HL-60 (cell line): ENCODE data around the gene BNIP5.
A peak's percentile ranks its signal among the peaks of the same experiment; 100 is the strongest.

Source experiments
- DNase-seq, 2 experiments: peaks; one replicate each; pipeline ENCODE4 v3.0.0-alpha.2; 2010 to 2020; ENCODE audit warnings: low read depth in 1 of 2, low spot score in 1 of 2
- H3K27ac ChIP-seq: fragments of 250-450 bp; sonication (Bioruptor Pico); replicated peaks from 2 replicates; pipeline ENCODE4 v1.5.1; 2020; ENCODE audit warnings: mild to moderate bottlenecking, moderate library complexity
- H3K27me3 ChIP-seq: fragments of 250-450 bp; sonication (Bioruptor Pico); 2 replicates; pipeline ENCODE4 v1.5.1; 2021; ENCODE audit warnings: mild to moderate bottlenecking, moderate library complexity; ENCODE audit not compliant: insufficient read depth, poor library complexity, severe bottlenecking
- H3K4me3 ChIP-seq: replicated peaks from 2 replicates; pipeline ENCODE4 v1.5.1; 2011; ENCODE audit warnings: mild to moderate bottlenecking, control low read depth, low read length; ENCODE audit not compliant: insufficient read depth
- CTCF ChIP-seq: IDR thresholded peaks from one replicate; pipeline ENCODE4 v1.5.1; 2011; ENCODE audit warnings: low read length, control low read depth, inconsistent platforms; ENCODE audit not compliant: insufficient read depth
- GABPA ChIP-seq: IDR thresholded peaks from 2 replicates; pipeline ENCODE4 v1.6.1; 2012; ENCODE audit warnings: low read depth
- POLR2AphosphoS5 ChIP-seq: IDR thresholded peaks from 2 replicates; pipeline ENCODE4 v1.6.1; 2012; ENCODE audit warnings: low read depth
- REST ChIP-seq: IDR thresholded peaks from 2 replicates; pipeline ENCODE4 v1.6.1; 2012; ENCODE audit warnings: low read depth; ENCODE audit not compliant: insufficient replicate concordance
- SPI1 ChIP-seq: IDR thresholded peaks from 2 replicates; pipeline ENCODE4 v1.6.1; 2012; ENCODE audit warnings: low read depth, mild to moderate bottlenecking, borderline replicate concordance

Gene BNIP5

GRCh38 chr6:36313649-36313936 is 23.1 kb downstream of the BNIP5 start:
- H3K4me3 ChIP-seq, result no peak overlapping the region
- TF ChIP-seq GABPA, result no peak
- TF ChIP-seq REST, result no peak
- no peak for TF ChIP-seq CTCF
- no peak for TF ChIP-seq SPI1
- no peak for TF ChIP-seq POLR2AphosphoS5
- no peak for DNase-seq
- H3K27me3 ChIP-seq, result no peaks in the 10 kb centered on the region
- H3K27ac ChIP-seq, result peak overlapping the region; percentile 82

- H3K27ac ChIP-seq, result peak overlapping the region; percentile 82
- TF ChIP-seq SPI1 (peak; percentile 96), REST (no peak)
- peak; percentile 38 to 77 for DNase-seq
- H3K27me3 ChIP-seq, result no peaks in the 10 kb centered on the region
- no peak overlapping the region for H3K4me3 ChIP-seq
These were observed 23.6 kb downstream of the BNIP5 start for GRCh38 chr6:36312854-36313648.

- Histone ChIP-seq H3K4me3 (no peak overlapping the region), H3K27me3 (no peaks in the 10 kb centered on the region), H3K27ac (no peak overlapping the region)
- TF ChIP-seq SPI1 (no peak), POLR2AphosphoS5 (no peak), REST (no peak), CTCF (no peak), GABPA (no peak)
- DNase-seq, result no peak
These were observed 26.8 kb downstream of the BNIP5 start for GRCh38 chr6:36309900-36310299.

GRCh38 chr6:36309203-36309602 is 27.5 kb downstream of the BNIP5 start:
- no peak overlapping the region for H3K27ac ChIP-seq
- no peak for DNase-seq
- TF ChIP-seq POLR2AphosphoS5 (no peak), REST (no peak), GABPA (no peak), CTCF (no peak), SPI1 (no peak)
- H3K27me3 ChIP-seq, result no peaks in the 10 kb centered on the region
- H3K4me3 ChIP-seq, result no peak overlapping the region
